IMR-90 (cell line): ENCODE measurements around the gene KRTAP9-2. TPM values are rescaled to one million over a fixed set of nuclear protein-coding genes. Genes with fewer than 3 reads are reported as not detected.

ENCODE experiments used
- ATAC-seq: fragments of 200-7000 bp; cut with Tn5 transposase; 2 replicates; pipeline ENCODE4 v1.9.1; 2020; ENCODE audit warnings: low read depth, mild to moderate bottlenecking, moderate library complexity
- BruUV-seq: library from RNA; stranded (reverse); fragments of 400-500 nt; replicated peaks from 2 replicates; lab custom pipeline; 2021; lab: Mats Ljungman, UMichigan
- CTCF ChIA-PET: fragments of 300-600 bp; formaldehyde crosslinking; extraction: SDS; loops from one replicate; lab custom pipeline; 2021; ENCODE audit warnings: antibody characterized with exemption; lab: Yijun Ruan, JAX
- POLR2A ChIA-PET: fragments of 300-600 bp; sonication (Branson Sonifier 250); formaldehyde crosslinking; loops from one replicate; lab custom pipeline; 2022; ENCODE audit warnings: antibody characterized with exemption; ENCODE audit not compliant: unreplicated experiment; lab: Charles Lee
- DNase-seq: peaks from one replicate; pipeline ENCODE4 v3.0.0; 2013
- H2AFZ ChIP-seq: replicated peaks from 2 replicates; pipeline ENCODE3; 2013; ENCODE audit warnings: low read length, mild to moderate bottlenecking; ENCODE audit not compliant: poor library complexity
- H2AK5ac ChIP-seq: 2 replicates; pipeline ENCODE4 v1.6.1; 2013; ENCODE audit warnings: low read depth, low read length, inconsistent platforms
- H2AK9ac ChIP-seq: replicated peaks from 2 replicates; pipeline ENCODE3; 2013; ENCODE audit warnings: mild to moderate bottlenecking, low read depth, low read length, moderate library complexity; ENCODE audit not compliant: poor library complexity
- H2BK120ac ChIP-seq: 2 replicates; pipeline ENCODE4 v1.6.1; 2013; ENCODE audit warnings: low read depth, low read length, inconsistent platforms
- H2BK15ac ChIP-seq: 3 replicates; pipeline ENCODE4 v1.6.1; 2013; ENCODE audit warnings: low read depth, low read length, inconsistent platforms
- H2BK20ac ChIP-seq: 2 replicates; pipeline ENCODE4 v1.6.1; 2013; ENCODE audit warnings: low read depth, mild to moderate bottlenecking, inconsistent platforms, low read length, moderate library complexity
- H2BK5ac ChIP-seq: 2 replicates; pipeline ENCODE4 v1.6.1; 2013; ENCODE audit warnings: mild to moderate bottlenecking, low read depth, low read length, inconsistent platforms; ENCODE audit not compliant: poor library complexity, severe bottlenecking
- H3K14ac ChIP-seq: replicated peaks from 2 replicates; pipeline ENCODE4 v1.6.1; 2013; ENCODE audit warnings: low read depth, low read length, inconsistent platforms
- H3K18ac ChIP-seq: 2 replicates; pipeline ENCODE4 v1.6.1; 2013; ENCODE audit warnings: low read depth, low read length, control low read depth
- H3K23ac ChIP-seq: 2 replicates; pipeline ENCODE4 v1.6.1; 2013; ENCODE audit warnings: low read depth, low read length, inconsistent platforms
- H3K27ac ChIP-seq: 2 replicates; pipeline ENCODE4 v1.5.1; 2013; ENCODE audit warnings: mild to moderate bottlenecking, control low read depth, low read length; ENCODE audit not compliant: insufficient read depth
- H3K27me3 ChIP-seq: 2 replicates; pipeline ENCODE4 v1.6.1; 2013; ENCODE audit warnings: low read length; ENCODE audit not compliant: control insufficient read depth, insufficient read depth
- H3K36me3 ChIP-seq: 2 replicates; pipeline ENCODE4 v1.6.1; 2013; ENCODE audit warnings: low read length, mixed read lengths; ENCODE audit not compliant: control insufficient read depth, insufficient read depth
- H3K4ac ChIP-seq: 2 replicates; pipeline ENCODE4 v1.6.1; 2013; ENCODE audit warnings: low read depth, low read length, inconsistent platforms
- H3K4me1 ChIP-seq: 2 replicates; pipeline ENCODE4 v1.6.1; 2013; ENCODE audit warnings: low read length, mixed read lengths; ENCODE audit not compliant: control insufficient read depth, insufficient read depth
- H3K4me2 ChIP-seq: 2 replicates; pipeline ENCODE4 v1.6.1; 2013; ENCODE audit warnings: low read depth, mild to moderate bottlenecking, control low read depth, low read length, moderate library complexity
- H3K4me3 ChIP-seq: 2 replicates; pipeline ENCODE4 v1.5.1; 2013; ENCODE audit warnings: low read depth, mild to moderate bottlenecking, control low read depth, low read length, moderate library complexity; ENCODE audit not compliant: insufficient read depth
- H3K56ac ChIP-seq: 2 replicates; pipeline ENCODE4 v1.6.1; 2013; ENCODE audit warnings: low read length, inconsistent platforms; ENCODE audit not compliant: insufficient read depth; ENCODE audit errors: extremely low read depth
- H3K79me1 ChIP-seq, 2 experiments: 2 replicates each; pipeline ENCODE4 v1.6.1; 2013; ENCODE audit warnings: low read length in 2 of 2, inconsistent platforms in 1 of 2, low read depth in 1 of 2
- H3K9ac ChIP-seq: 2 replicates; pipeline ENCODE4 v1.6.1; 2013; ENCODE audit warnings: low read depth, low read length, control low read depth
- H3K9me1 ChIP-seq: 2 replicates; pipeline ENCODE4 v1.6.1; 2013; ENCODE audit warnings: low read length, inconsistent platforms; ENCODE audit not compliant: insufficient read depth
- H3K9me3 ChIP-seq: 2 replicates; pipeline ENCODE4 v1.6.1; 2013; ENCODE audit warnings: low read length; ENCODE audit not compliant: control insufficient read depth, insufficient read depth
- H4K20me1 ChIP-seq: 2 replicates; pipeline ENCODE4 v1.6.1; 2013; ENCODE audit warnings: low read length, inconsistent platforms; ENCODE audit not compliant: insufficient read depth
- H4K5ac ChIP-seq: 2 replicates; pipeline ENCODE4 v1.6.1; 2013; ENCODE audit warnings: mild to moderate bottlenecking, low read depth, low read length, control low read depth
- H4K8ac ChIP-seq, 2 experiments: 2 replicates each; pipeline ENCODE4 v1.6.1; 2013; ENCODE audit warnings: low read depth in 2 of 2, low read length in 2 of 2, control low read depth in 1 of 2, inconsistent platforms in 1 of 2
- H4K91ac ChIP-seq: 2 replicates; pipeline ENCODE4 v1.6.1; 2013; ENCODE audit warnings: low read depth, low read length, inconsistent platforms; ENCODE audit not compliant: insufficient read depth
- CEBPB ChIP-seq: IDR thresholded peaks from 2 replicates; pipeline ENCODE4 v1.6.1; 2012; ENCODE audit warnings: low read depth, low read length, improper control_type of control experiment
- CHD1 ChIP-seq: IDR thresholded peaks from 2 replicates; pipeline ENCODE4 v1.6.1; 2012; ENCODE audit warnings: low read depth, low read length, improper control_type of control experiment
- FOS ChIP-seq: fragments of 150-350 bp; IDR thresholded peaks from 2 replicates; pipeline ENCODE4 v1.6.1; 2016; ENCODE audit warnings: low read depth, low read length
- MAZ ChIP-seq: IDR thresholded peaks from 2 replicates; pipeline ENCODE4 v1.6.1; 2012; ENCODE audit warnings: low read depth, mild to moderate bottlenecking, low read length, improper control_type of control experiment, moderate library complexity, borderline replicate concordance
- MXI1 ChIP-seq: IDR thresholded peaks from 2 replicates; pipeline ENCODE4 v1.6.1; 2012; ENCODE audit warnings: low read depth, mild to moderate bottlenecking, low read length, moderate library complexity, borderline replicate concordance
- NFE2L2 ChIP-seq: fragments of 150-350 bp; IDR thresholded peaks from 2 replicates; pipeline ENCODE4 v1.6.1; 2016; ENCODE audit warnings: low read depth, mild to moderate bottlenecking, low read length
- POLR2A ChIP-seq: IDR thresholded peaks from 2 replicates; pipeline ENCODE4 v1.6.1; 2012; ENCODE audit warnings: mild to moderate bottlenecking, low read depth, low read length
- RFX5 ChIP-seq: IDR thresholded peaks from 2 replicates; pipeline ENCODE4 v1.8.0; 2012; ENCODE audit warnings: low read depth, mild to moderate bottlenecking, low read length, moderate library complexity
- WGBS, 2 experiments: methylation state at CpG; one replicate each; pipeline versions ENCODE4 v1.1.5 to v1.1.7; 2013; ENCODE audit warnings: missing lambda C conversion rate in 2 of 2; ENCODE audit not compliant: insufficient read length in 1 of 2; ENCODE audit errors: extremely low coverage in 2 of 2; 5-methylcytosine and 5-hydroxymethylcytosine counted together
- dilution Hi-C: fragments of 300-500 bp; cut with HindIII; formaldehyde crosslinking; loops from one replicate; pipeline ENCODE4 v1.14.3; 2018; ENCODE audit warnings: low sequenced_read_pairs; ENCODE audit not compliant: unreplicated experiment
- in situ Hi-C: fragments of 300-500 bp; cut with MboI; formaldehyde crosslinking; loops from 3 replicates; pipeline ENCODE4 v1.14.3; 2019; ENCODE audit warnings: low sequenced_read_pairs, inconsistent platforms, mixed read lengths
- intact Hi-C: fragments of 100-400 bp; cut with micrococcal nuclease; formaldehyde crosslinking; loops from 2 replicates; pipeline ENCODE4 v1.10.0; 2022
- polyA plus RNA-seq, 3 experiments: library from polyadenylated mRNA; depleted of rRNA; stranded (reverse); fragments of >200 nt; gene quantifications; 2 replicates each; pipeline ENCODE4 v1.2.3, GENCODE V29; 2012; ENCODE audit warnings: low replicate concordance in 1 of 3
- total RNA-seq: library from RNA; depleted of rRNA; stranded (reverse); fragments of >200 nt; gene quantifications from 2 replicates; pipeline ENCODE4 v1.2.3, GENCODE V29; 2012
- TF ChIP-seq, protein P1 (sequence below): fragments of 150-350 bp; IDR thresholded peaks from 2 replicates; pipeline ENCODE4 v1.6.1; 2016; ENCODE audit warnings: low read depth, mild to moderate bottlenecking, low read length, moderate library complexity, borderline replicate concordance

KRTAP9-2 gene
- total and polyA plus RNA-seq, 2 of the 4 experiments (the other 2 are of a cell fraction): not detected

DNA sequence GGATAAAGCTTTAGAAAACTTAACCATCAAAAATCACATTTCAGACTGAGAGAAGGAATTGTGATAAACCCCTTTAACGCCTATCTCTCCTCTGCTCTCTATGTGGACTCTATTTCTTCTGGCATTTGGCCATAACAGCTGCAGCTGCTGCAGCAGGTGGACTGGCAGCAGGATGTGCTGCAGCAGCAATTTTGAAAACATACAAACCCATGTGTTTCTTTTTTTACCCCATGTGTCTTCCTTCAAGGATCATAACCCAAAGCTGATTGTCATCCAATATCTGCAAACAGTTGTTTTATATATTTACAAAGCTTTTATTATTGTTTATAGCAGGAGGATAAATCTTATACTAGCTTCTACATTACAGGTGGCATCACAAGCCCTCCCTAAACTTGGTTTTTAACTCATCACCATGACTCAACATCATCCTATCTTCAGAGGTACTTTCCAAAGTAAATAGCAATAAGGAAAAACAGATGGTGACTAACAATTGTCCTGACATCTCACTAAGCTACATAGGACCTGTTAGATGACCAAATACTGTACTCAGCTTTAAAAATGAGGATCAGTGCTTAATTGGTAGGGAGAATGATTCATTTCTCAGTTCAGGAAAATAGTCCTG is 14.5 kb upstream of the KRTAP9-2 start:
- no peak overlapping the region for H3K14ac ChIP-seq
- H3K79me1 ChIP-seq: no peaks in the 10 kb centered on the region
- ATAC-seq (no peak), DNase-seq (peak; percentile 73)
- no peak overlapping the region for H4K91ac ChIP-seq
- H3K18ac ChIP-seq: no peak overlapping the region
- H3K56ac ChIP-seq: no peak overlapping the region
- no peak overlapping the region for H3K4ac ChIP-seq
- in situ Hi-C loops (no loop called here), intact Hi-C loops (no loop called here), dilution Hi-C loops (no loop called here)
- no peak overlapping the region for H3K27ac ChIP-seq
- H2AK9ac ChIP-seq: no peak overlapping the region
- no peak overlapping the region for H4K5ac ChIP-seq
- H3K23ac ChIP-seq: no peak overlapping the region
- peaks cover 7% of the 10 kb centered on the region; the same call in 1 of the 2 replicates for H3K9me1 ChIP-seq
- no peak overlapping the region for H4K8ac ChIP-seq
- H3K9ac ChIP-seq: no peak overlapping the region
- no peak overlapping the region for H2BK15ac ChIP-seq
- ChIA-PET POLR2A (no interaction called here), CTCF (interaction anchor here (1.2 kb wide), 1 partner anchor 337 kb away, joined by 3 read pairs; no protein-coding TSS in a partner anchor)
- no peak overlapping the region for H2BK120ac ChIP-seq
- H2AFZ ChIP-seq: no peak overlapping the region
- H3K36me3 ChIP-seq: no peaks in the 10 kb centered on the region
- no TSS peak for BruUV-seq
- H4K20me1 ChIP-seq: no peaks in the 10 kb centered on the region
- H2BK5ac ChIP-seq: no peak overlapping the region
- peaks cover 4% of the 10 kb centered on the region; the same call in 1 of the 2 replicates for H3K27me3 ChIP-seq
- no peak overlapping the region for H2AK5ac ChIP-seq
- H2BK20ac ChIP-seq: no peak overlapping the region
- no peaks in the 10 kb centered on the region for H3K9me3 ChIP-seq
- H3K4me2 ChIP-seq: no peak overlapping the region
- no peak for TF ChIP-seq RFX5
- no peak for TF ChIP-seq POLR2A
- no peak for TF ChIP-seq MXI1
- TF ChIP-seq MAZ: no peak
- peak; percentile 67; the same call in 1 of the 2 replicates for TF ChIP-seq NFE2L2
- no peak for TF ChIP-seq CEBPB
- no peak for TF ChIP-seq CHD1
- TF ChIP-seq, protein P1, sequence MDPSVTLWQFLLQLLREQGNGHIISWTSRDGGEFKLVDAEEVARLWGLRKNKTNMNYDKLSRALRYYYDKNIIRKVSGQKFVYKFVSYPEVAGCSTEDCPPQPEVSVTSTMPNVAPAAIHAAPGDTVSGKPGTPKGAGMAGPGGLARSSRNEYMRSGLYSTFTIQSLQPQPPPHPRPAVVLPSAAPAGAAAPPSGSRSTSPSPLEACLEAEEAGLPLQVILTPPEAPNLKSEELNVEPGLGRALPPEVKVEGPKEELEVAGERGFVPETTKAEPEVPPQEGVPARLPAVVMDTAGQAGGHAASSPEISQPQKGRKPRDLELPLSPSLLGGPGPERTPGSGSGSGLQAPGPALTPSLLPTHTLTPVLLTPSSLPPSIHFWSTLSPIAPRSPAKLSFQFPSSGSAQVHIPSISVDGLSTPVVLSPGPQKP: no peak
- 0 out of 2 replicates have a peak, but pooled peaks have one; percentile 19 for TF ChIP-seq FOS
- 11% methylated on average over 1 of the region's 1 CpG; no CpG with 5 or more reads in 1 of the 2 experiments for WGBS, 2 experiments
- no peak overlapping the region for H3K4me3 ChIP-seq
- no peaks in the 10 kb centered on the region for H3K4me1 ChIP-seq
